Measurements from ENCODE around the gene FAM204A. TPM values are rescaled to one million over a fixed set of nuclear protein-coding genes. Genes with fewer than 3 reads are reported as not detected.

Gene FAM204A
- total RNA-seq, 1 donor from 2014 or later = 60.8 TPM

- no peak for DNase-seq (ENCODE audit: low read depth)
These were observed 59.5 kb downstream of the FAM204A start for GRCh38 chr10:118282670-118283069.

- DNase-seq (ENCODE audit: low read depth) = peak; percentile 86
These were observed 63.5 kb downstream of the FAM204A start for GRCh38 chr10:118278649-118279048.

- no peak for DNase-seq (ENCODE audit: low read depth)
These were observed 64.3 kb downstream of the FAM204A start for GRCh38 chr10:118277871-118278270.

- no peak for DNase-seq (ENCODE audit: low read depth)
These were observed 65.4 kb downstream of the FAM204A start for GRCh38 chr10:118276727-118277126.

GRCh38 chr10:118276204-118276603, 65.9 kb downstream of the FAM204A start:
- no peak for DNase-seq (ENCODE audit: low read depth)

GRCh38 chr10:118273662-118274061, 68.5 kb downstream of the FAM204A start:
- no peak for DNase-seq (ENCODE audit: low read depth)

- no peak for DNase-seq (ENCODE audit: low read depth)
These were observed 69.4 kb downstream of the FAM204A start for GRCh38 chr10:118272767-118273166.

- peak; percentile 30 for DNase-seq (ENCODE audit: low read depth)
These were observed 69.9 kb downstream of the FAM204A start for GRCh38 chr10:118272149-118272721.

- no peak for DNase-seq (ENCODE audit: low read depth)
These were observed 70.5 kb downstream of the FAM204A start for GRCh38 chr10:118271671-118272070.

GRCh38 chr10:118266098-118266748, 75.9 kb downstream of the FAM204A start:
- no peak for DNase-seq (ENCODE audit: low read depth)

- DNase-seq (ENCODE audit: low read depth) = peak; percentile 71
These were observed 77.2 kb downstream of the FAM204A start for GRCh38 chr10:118264838-118265470.

GRCh38 chr10:118264252-118264651, 77.9 kb downstream of the FAM204A start:
- no peak for DNase-seq (ENCODE audit: low read depth)

GRCh38 chr10:118262538-118262937, 79.6 kb downstream of the FAM204A start:
- no peak for DNase-seq (ENCODE audit: low read depth)

- peak; percentile 38 for DNase-seq (ENCODE audit: low read depth)
These were observed 82.7 kb downstream of the FAM204A start for GRCh38 chr10:118259288-118259906.

GRCh38 chr10:118258285-118258684, 83.8 kb downstream of the FAM204A start:
- no peak for DNase-seq (ENCODE audit: low read depth)

- DNase-seq (ENCODE audit: low read depth) = no peak
These were observed 85.1 kb downstream of the FAM204A start for GRCh38 chr10:118256825-118257570.

- DNase-seq (ENCODE audit: low read depth) = no peak
These were observed 85.9 kb downstream of the FAM204A start for GRCh38 chr10:118256209-118256608.

GRCh38 chr10:118255355-118255754, 86.8 kb downstream of the FAM204A start:
- no peak for DNase-seq (ENCODE audit: low read depth)

GRCh38 chr10:118254654-118255053, 87.5 kb downstream of the FAM204A start:
- no peak for DNase-seq (ENCODE audit: low read depth)

- no peak for DNase-seq (ENCODE audit: low read depth)
These were observed 88.7 kb downstream of the FAM204A start for GRCh38 chr10:118253397-118253796.

- peak; percentile 22 for DNase-seq (ENCODE audit: low read depth)
These were observed 90.3 kb downstream of the FAM204A start for GRCh38 chr10:118251791-118252190.

- DNase-seq (ENCODE audit: low read depth) = no peak
These were observed 92.4 kb downstream of the FAM204A start for GRCh38 chr10:118249714-118250113.
